HL-60/S4 (cell line): ENCODE data around the gene LETM1.

Experiments used
- in situ Hi-C: fragments of 300-500 bp; cut with MboI; formaldehyde crosslinking; loops from 2 replicates; pipeline ENCODE4 v1.14.3; 2022; ENCODE audit warnings: low sequenced_read_pairs

LETM1 gene

GRCh38 chr4:1766106-1767060 lies 89.6 kb downstream of the LETM1 start:
- in situ Hi-C loops = no loop called here

- in situ Hi-C loops = no loop called here
Measured at GRCh38 chr4:1765409-1766072, 90.4 kb downstream of the LETM1 start.

- in situ Hi-C loops = no loop called here
Measured at GRCh38 chr4:1764670-1765069, 91.3 kb downstream of the LETM1 start.

GRCh38 chr4:1763550-1764080 lies 92.3 kb downstream of the LETM1 start:
- in situ Hi-C loops = no loop called here

GRCh38 chr4:1763070-1763549 lies 92.8 kb downstream of the LETM1 start:
- in situ Hi-C loops = no loop called here

- in situ Hi-C loops = no loop called here
Measured at GRCh38 chr4:1762264-1763010, 93.5 kb downstream of the LETM1 start.
